Heart left ventricle (tissue), 16 donors: ENCODE measurements around the gene GADL1. TPM values are rescaled to one million over a fixed set of nuclear protein-coding genes. Genes with fewer than 3 reads are reported as not detected.

ENCODE experiments used
- ATAC-seq, 4 donors: fragments of 200-7000 bp; cut with Tn5 transposase; one replicate each; pipeline ENCODE4 v1.9.1; 2020 to 2022; ENCODE audit warnings: moderate library complexity in 4 of 4, mild to moderate bottlenecking in 3 of 4, moderate number of reproducible peaks in 1 of 4
- DNase-seq, 5 donors: peaks; one replicate each; pipeline ENCODE4 v3.0.0-alpha.2; 2020
- H3K27ac ChIP-seq, 12 donors: fragments of 200-600 bp; sonication (generic) in 4 of 12; one replicate each; pipeline versions ENCODE4 v1.5.0 to v1.8.0; 2016 to 2022; ENCODE audit warnings: mild to moderate bottlenecking in 2 of 12
- H3K27me3 ChIP-seq, 9 donors: fragments of 200-600 bp; sonication (generic) in 2 of 9; one replicate each; pipeline versions ENCODE4 v1.5.1 to v1.8.0; 2016 to 2022; ENCODE audit warnings: mild to moderate bottlenecking in 3 of 9
- H3K36me3 ChIP-seq, 9 donors: fragments of 200-600 bp; sonication (generic) in 2 of 9; one replicate each; pipeline versions ENCODE4 v1.5.0 to v1.8.0; 2018 to 2022; ENCODE audit warnings: mild to moderate bottlenecking in 2 of 9
- H3K4me1 ChIP-seq, 12 donors: fragments of 200-600 bp; sonication (generic) in 4 of 12; one replicate each; pipeline versions ENCODE4 v1.5.0 to v1.8.0; 2016 to 2022; ENCODE audit warnings: mild to moderate bottlenecking in 3 of 12
- H3K4me3 ChIP-seq, 12 donors: fragments of 200-600 bp; sonication (generic) in 4 of 12; one replicate each; pipeline versions ENCODE4 v1.5.0 to v1.8.0; 2017 to 2022; ENCODE audit warnings: mild to moderate bottlenecking in 9 of 12, moderate library complexity in 4 of 12
- H3K9me3 ChIP-seq, 12 donors: fragments of 200-600 bp; sonication (generic) in 4 of 12; one replicate each; pipeline versions ENCODE4 v1.5.0 to v1.8.0; 2016 to 2022; ENCODE audit warnings: mild to moderate bottlenecking in 1 of 12
- POLR2A ChIP-seq, 2 donors: fragments of 450-650 bp; IDR thresholded peaks; one replicate each; pipeline ENCODE4 v1.6.1; 2017; ENCODE audit warnings: antibody characterized with exemption in 2 of 2, mild to moderate bottlenecking in 2 of 2, moderate library complexity in 2 of 2
- WGBS, 4 donors: extraction: QIAGEN DNeasy Blood & Tissue Kit in 2 of 4; methylation state at CpG; one replicate each; pipeline versions ENCODE4 v1.1.5 to v1.1.7; 2013 to 2018; 5-methylcytosine and 5-hydroxymethylcytosine counted together
- intact Hi-C, 10 donors: fragments of 100-400 bp; cut with DNase I; formaldehyde crosslinking; loops; one replicate each; pipeline versions ENCODE4 v1.11.1 to v1.14.2; 2022
- polyA plus RNA-seq, 2 donors: library from polyadenylated mRNA; stranded (reverse); fragments of 200-250 nt; gene quantifications; one replicate each; pipeline ENCODE4 v1.2.3, GENCODE V29; 2013
- total RNA-seq, 9 donors: library from RNA; depleted of rRNA in 2 of 9; stranded (reverse); fragments of >200 nt in 2 of 9; fragmentation: NEBNext Ultra II Directional in 3 of 9; extraction: Animal tissue kit (Norgen Biotek cat#: 25700) in 3 of 9; gene quantifications; one replicate each; pipeline versions ENCODE4 v1.1.0 to v1.2.4, GENCODE V29; 2016 to 2023
- TF ChIP-seq, protein P1 (sequence below), 12 donors: fragments of 200-600 bp; sonication (generic) in 4 of 12; IDR thresholded peaks; one replicate each; pipeline versions ENCODE4 v1.5.0 to v1.8.0; 2018 to 2022; ENCODE audit warnings: antibody characterized with exemption in 12 of 12, mild to moderate bottlenecking in 5 of 12
- donor health status: ischemic (EF 13 %, LVEDD 7.1; RV severe dilation, severe dysfunction).
- donor health status: healthy with polysubstance abuse.
- donor health status: DM: no; HTN: yes; CAD: no.
- donor health status: DM: no; HTN: no; CAD: no.
- donor health status: ischemic (EF 25% LVEDD 6.9; RV normal size, moderate dysfunction).
- donor health status: ischemic (EF 25% LVEDD 5.7; RV mildly dilated, moderate dysfunction).
- donor health status: healthy.
- donor health status: DM: yes; HTN: yes; CAD: no.
- donor health status: ischemic (EF 35%, LVEDD 5.7; RV mildly dilated, moderate dysfunction).
- donor health status: nonischemic (EF 11% LVEDD 7.7; RV severe dilation, severe dysfunction).
- donor health status: DM: yes; HTN: yes; CAD: no.
- donor health status: PGD.
- donor health status: ischemic (EF 29% LVEDD 5.4; RV normal size, mild dysfunction).
- donor health status: nonischemic (EF 23%, LVEDD 6.1; RV moderate dilation, normal function).

GADL1 gene
- total and polyA plus RNA-seq, 11 donors = 0.03 to 0.59 (median 0.18) TPM; not detected in 3

DNA sequence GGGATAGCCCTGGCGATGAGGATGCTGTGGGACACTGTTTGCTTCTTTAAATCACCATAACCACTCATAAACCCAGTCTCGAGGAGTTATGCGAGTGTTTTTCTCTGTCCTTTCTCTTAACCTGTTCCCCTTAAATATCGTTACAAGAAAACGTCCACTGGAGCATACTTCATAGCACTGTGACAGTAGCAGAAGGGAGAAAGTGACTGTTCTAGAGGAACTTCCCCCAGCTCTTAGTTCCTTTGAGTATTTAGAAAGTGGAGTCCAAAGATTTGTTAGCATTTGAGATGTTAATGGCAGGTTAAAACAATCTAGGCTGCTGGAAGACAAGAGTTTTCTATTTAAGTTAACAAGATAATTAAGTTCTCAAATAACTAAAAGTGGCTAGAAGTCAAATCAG lies 142.0 kb downstream of the GADL1 start:
- Histone ChIP-seq H3K27me3 (no peaks in the 10 kb centered on the region), H3K36me3 (no peaks in the 10 kb centered on the region), H3K27ac (no peak overlapping the region), H3K4me3 (no peak overlapping the region), H3K4me1 (peaks cover 0 to 21% (median 0%) of the 10 kb centered on the region in 12 donors), H3K9me3 (no peaks in the 10 kb centered on the region)
- WGBS, 4 donors = 70 to 87% (median 84%) methylated on average over 5 of the region's 5 CpGs
- ATAC-seq (no peak), DNase-seq (no peak)
- intact Hi-C loops = loop anchor here in 5 of 10 donors (5.0 kb wide), 2 partner anchors 555 to 710 kb away; no protein-coding TSS in a partner anchor
- TF ChIP-seq, protein P1, sequence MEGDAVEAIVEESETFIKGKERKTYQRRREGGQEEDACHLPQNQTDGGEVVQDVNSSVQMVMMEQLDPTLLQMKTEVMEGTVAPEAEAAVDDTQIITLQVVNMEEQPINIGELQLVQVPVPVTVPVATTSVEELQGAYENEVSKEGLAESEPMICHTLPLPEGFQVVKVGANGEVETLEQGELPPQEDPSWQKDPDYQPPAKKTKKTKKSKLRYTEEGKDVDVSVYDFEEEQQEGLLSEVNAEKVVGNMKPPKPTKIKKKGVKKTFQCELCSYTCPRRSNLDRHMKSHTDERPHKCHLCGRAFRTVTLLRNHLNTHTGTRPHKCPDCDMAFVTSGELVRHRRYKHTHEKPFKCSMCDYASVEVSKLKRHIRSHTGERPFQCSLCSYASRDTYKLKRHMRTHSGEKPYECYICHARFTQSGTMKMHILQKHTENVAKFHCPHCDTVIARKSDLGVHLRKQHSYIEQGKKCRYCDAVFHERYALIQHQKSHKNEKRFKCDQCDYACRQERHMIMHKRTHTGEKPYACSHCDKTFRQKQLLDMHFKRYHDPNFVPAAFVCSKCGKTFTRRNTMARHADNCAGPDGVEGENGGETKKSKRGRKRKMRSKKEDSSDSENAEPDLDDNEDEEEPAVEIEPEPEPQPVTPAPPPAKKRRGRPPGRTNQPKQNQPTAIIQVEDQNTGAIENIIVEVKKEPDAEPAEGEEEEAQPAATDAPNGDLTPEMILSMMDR (IDR thresholded peaks at IDR 0.05) = no peak
- TF ChIP-seq POLR2A (IDR thresholded peaks at IDR 0.05) = no peak

DNA sequence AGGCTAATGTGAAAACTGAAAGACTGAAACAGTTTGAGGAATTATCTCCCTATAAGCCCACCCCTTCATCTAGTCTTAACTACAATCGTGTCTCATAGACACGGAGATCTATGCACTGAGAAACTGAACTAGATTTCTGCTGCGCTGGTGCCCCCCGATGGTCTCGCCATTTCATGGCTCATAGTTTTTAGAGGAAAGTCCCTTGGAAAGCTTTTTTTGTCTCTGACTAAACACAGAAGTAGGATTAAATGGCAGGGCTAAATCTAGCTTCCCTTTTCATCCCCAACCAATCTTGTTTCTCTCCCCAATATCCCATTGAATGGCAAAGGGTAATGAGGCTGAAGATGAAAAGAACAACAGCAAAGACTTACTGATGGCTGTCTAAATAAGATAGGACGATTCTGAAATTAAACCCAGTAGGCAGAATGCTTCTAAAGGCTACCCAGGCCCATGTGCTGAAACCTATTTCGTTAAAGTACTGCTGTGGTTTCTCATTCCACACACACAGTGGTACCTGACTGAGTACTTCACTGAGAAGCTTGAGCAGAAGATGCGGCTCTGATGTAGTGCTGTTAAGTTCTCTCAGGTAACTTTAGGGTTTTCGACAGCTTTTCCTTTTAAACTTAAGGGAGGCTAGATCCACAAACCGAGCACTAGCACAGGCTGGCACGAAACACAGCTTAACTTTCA lies 142.7 kb downstream of the GADL1 start:
- DNase-seq (peak in 4 of 5 donors; percentile 18 to 57 (median 32)), ATAC-seq (peak in 3 of 4 donors; percentile 39 to 57 (median 53))
- TF ChIP-seq POLR2A (IDR thresholded peaks at IDR 0.05) = no peak
- TF ChIP-seq, protein P1 (IDR thresholded peaks at IDR 0.05) = peak in 11 of 12 donors; percentile 24 to 63 (median 45)
- no peaks in the 10 kb centered on the region for H3K27me3 ChIP-seq
- 57 to 60% (median 60%) methylated on average over 11 of the region's 11 CpGs for WGBS, 4 donors
- H3K9me3 ChIP-seq = no peaks in the 10 kb centered on the region
- no peak overlapping the region for H3K4me3 ChIP-seq
- H3K4me1 ChIP-seq = peaks cover 0 to 26% (median 0%) of the 10 kb centered on the region in 12 donors
- H3K36me3 ChIP-seq = no peaks in the 10 kb centered on the region
- no peak overlapping the region for H3K27ac ChIP-seq
- intact Hi-C loops = loop anchor here in 7 of 10 donors (2.0 to 5.0 kb wide), 3 partner anchors 554 to 709 kb away; no protein-coding TSS in a partner anchor

DNA sequence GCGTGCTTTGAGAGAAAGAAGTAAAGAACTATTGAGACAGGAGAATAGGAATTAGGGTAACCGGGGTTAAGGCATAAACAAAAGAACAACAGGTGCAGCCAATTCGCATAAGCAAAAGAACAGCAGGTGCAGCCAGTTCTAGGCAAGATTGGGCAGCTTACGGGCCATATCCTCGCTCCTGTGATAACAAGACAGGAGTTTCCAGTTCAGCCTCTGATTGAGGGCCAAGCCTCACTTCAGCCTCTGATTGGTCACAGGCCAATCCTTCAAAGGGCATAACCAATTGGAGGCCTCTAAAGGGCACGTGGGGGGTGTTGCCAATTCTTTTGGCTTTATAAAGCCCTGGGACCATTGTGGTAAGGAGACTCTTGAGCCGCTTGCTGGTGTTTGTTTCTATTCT lies 143.5 kb downstream of the GADL1 start:
- intact Hi-C loops = loop anchor here in 7 of 10 donors (2.0 to 5.0 kb wide), 3 partner anchors 554 to 709 kb away; no protein-coding TSS in a partner anchor
- no peak for DNase-seq
- no peak for ATAC-seq
- Histone ChIP-seq H3K4me3 (no peak overlapping the region), H3K9me3 (no peaks in the 10 kb centered on the region), H3K4me1 (peaks cover 0 to 26% (median 0%) of the 10 kb centered on the region in 12 donors), H3K27ac (no peak overlapping the region), H3K27me3 (no peaks in the 10 kb centered on the region), H3K36me3 (no peaks in the 10 kb centered on the region)
- no peak for TF ChIP-seq POLR2A (IDR thresholded peaks at IDR 0.05)
- TF ChIP-seq, protein P1 (IDR thresholded peaks at IDR 0.05) = no peak
- WGBS, 4 donors = 83 to 89% (median 88%) methylated on average over 7 of the region's 7 CpGs

DNA sequence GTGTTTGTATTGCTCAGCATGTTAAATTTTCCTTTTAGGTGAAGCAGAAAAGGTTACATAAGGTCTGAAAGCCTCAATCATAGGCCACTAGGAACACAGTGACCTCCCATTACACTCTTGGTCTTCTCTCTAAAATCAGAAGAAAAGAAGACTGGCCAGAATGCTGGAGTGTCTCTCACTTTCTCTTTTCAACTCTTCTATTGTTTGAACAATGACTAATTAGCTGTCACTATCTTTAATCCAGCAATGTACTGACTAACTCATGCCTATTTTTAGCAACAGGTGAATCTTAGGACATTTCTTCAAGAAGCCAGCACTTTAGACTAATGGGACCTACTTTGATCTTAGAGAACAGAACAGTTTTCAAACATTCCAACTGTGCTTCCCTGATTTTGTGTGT lies 145.2 kb downstream of the GADL1 start:
- ATAC-seq (no peak), DNase-seq (no peak)
- TF ChIP-seq, protein P1 (IDR thresholded peaks at IDR 0.05) = no peak
- no peak for TF ChIP-seq POLR2A (IDR thresholded peaks at IDR 0.05)
- intact Hi-C loops = loop anchor here in 7 of 10 donors (2.0 to 10.0 kb wide), 6 partner anchors 634 to 734 kb away; no protein-coding TSS in a partner anchor
- no peak overlapping the region for H3K27ac ChIP-seq
- peaks cover 0 to 26% (median 0%) of the 10 kb centered on the region in 12 donors for H3K4me1 ChIP-seq
- H3K27me3 ChIP-seq = no peaks in the 10 kb centered on the region
- no peaks in the 10 kb centered on the region for H3K9me3 ChIP-seq
- no peaks in the 10 kb centered on the region for H3K36me3 ChIP-seq
- no peak overlapping the region for H3K4me3 ChIP-seq
